PC-9 (cell line): ENCODE data around the gene C2CD3. TPM values are rescaled to one million over a fixed set of nuclear protein-coding genes. Genes with fewer than 3 reads are reported as not detected.

Experiments used
- BruUV-seq: library from RNA; stranded (reverse); fragments of 400-500 nt; replicated peaks from 2 replicates; lab custom pipeline; 2021; lab: Mats Ljungman, UMichigan
- CTCF ChIA-PET: fragments of 300-600 bp; sonication (Branson Sonifier 250); formaldehyde crosslinking; loops from one replicate; lab custom pipeline; 2022; ENCODE audit warnings: antibody characterized with exemption; lab: Charles Lee
- POLR2A ChIA-PET: fragments of 300-600 bp; sonication (Branson Sonifier 250); formaldehyde crosslinking; loops from one replicate; lab custom pipeline; 2022; ENCODE audit warnings: antibody characterized with exemption; ENCODE audit not compliant: unreplicated experiment; lab: Charles Lee
- DNase-seq, 2 experiments: peaks; one replicate each; pipeline versions ENCODE4 v3.0.0 to v3.0.0-alpha.2; 2015 to 2022; ENCODE audit warnings: mixed read lengths in 1 of 2
- H2AFZ ChIP-seq: fragments of 200-600 bp; sonication (generic); 2 replicates; pipeline ENCODE4 v1.8.1; 2017; ENCODE audit warnings: antibody characterized with exemption
- H3F3A ChIP-seq: fragments of 200-600 bp; sonication (generic); 2 replicates; pipeline ENCODE4 v1.8.1; 2017; ENCODE audit warnings: antibody characterized with exemption, mild to moderate bottlenecking, low read depth; ENCODE audit not compliant: insufficient read depth
- H3K27ac ChIP-seq: fragments of 200-600 bp; sonication (generic); 2 replicates; pipeline ENCODE4 v1.6.1; 2016; ENCODE audit warnings: mixed run types
- H3K27me3 ChIP-seq: fragments of 200-600 bp; sonication (generic); 2 replicates; pipeline ENCODE4 v1.6.1; 2016; ENCODE audit warnings: low read depth, mixed run types; ENCODE audit not compliant: insufficient read depth
- H3K36me3 ChIP-seq: fragments of 200-600 bp; sonication (generic); 2 replicates; pipeline ENCODE4 v1.6.1; 2016; ENCODE audit warnings: low read depth, mixed run types
- H3K4me1 ChIP-seq: fragments of 200-600 bp; sonication (generic); replicated peaks from 2 replicates; pipeline ENCODE4 v1.6.1; 2016; ENCODE audit warnings: mixed run types; ENCODE audit not compliant: insufficient read depth
- H3K4me2 ChIP-seq: fragments of 200-600 bp; sonication (generic); 2 replicates; pipeline ENCODE4 v1.6.1; 2017; ENCODE audit warnings: mixed run types
- H3K4me3 ChIP-seq: fragments of 200-600 bp; sonication (generic); 2 replicates; pipeline ENCODE4 v1.6.1; 2016; ENCODE audit warnings: mixed run types
- H3K79me2 ChIP-seq: fragments of 200-600 bp; sonication (generic); 2 replicates; pipeline ENCODE4 v1.6.1; 2017; ENCODE audit warnings: low read depth, mixed run types
- H3K9me2 ChIP-seq: fragments of 200-600 bp; sonication (generic); 2 replicates; pipeline ENCODE4 v1.8.1; 2017; ENCODE audit warnings: mild to moderate bottlenecking; ENCODE audit not compliant: insufficient read depth
- H3K9me3 ChIP-seq: fragments of 200-600 bp; sonication (generic); 2 replicates; pipeline ENCODE4 v1.8.1; 2016; ENCODE audit warnings: low read depth; ENCODE audit not compliant: insufficient read depth
- H4K20me1 ChIP-seq: fragments of 200-600 bp; sonication (generic); 2 replicates; pipeline ENCODE4 v1.8.1; 2017; ENCODE audit not compliant: insufficient read depth
- EZH2 ChIP-seq: fragments of 200-600 bp; sonication (generic); IDR thresholded peaks from 2 replicates; pipeline ENCODE4 v1.8.0; 2017; ENCODE audit warnings: antibody characterized with exemption, low read depth
- intact Hi-C: fragments of 100-400 bp; cut with micrococcal nuclease; formaldehyde crosslinking; loops from one replicate; pipeline ENCODE4 v1.10.0; 2022; ENCODE audit not compliant: unreplicated experiment
- total RNA-seq: library from RNA; stranded (reverse); gene quantifications from 2 replicates; pipeline ENCODE4 v1.2.3, GENCODE V29; 2021
- TF ChIP-seq, protein P1 (sequence below): fragments of 200-600 bp; sonication (generic); conservative IDR thresholded peaks from 2 replicates; pipeline ENCODE4 v1.6.1; 2017; ENCODE audit warnings: mixed run types, antibody characterized with exemption, mild to moderate bottlenecking, moderate library complexity

Gene C2CD3
- total RNA-seq, 1 experiment from 2014 or later, result 50.0 TPM

DNA sequence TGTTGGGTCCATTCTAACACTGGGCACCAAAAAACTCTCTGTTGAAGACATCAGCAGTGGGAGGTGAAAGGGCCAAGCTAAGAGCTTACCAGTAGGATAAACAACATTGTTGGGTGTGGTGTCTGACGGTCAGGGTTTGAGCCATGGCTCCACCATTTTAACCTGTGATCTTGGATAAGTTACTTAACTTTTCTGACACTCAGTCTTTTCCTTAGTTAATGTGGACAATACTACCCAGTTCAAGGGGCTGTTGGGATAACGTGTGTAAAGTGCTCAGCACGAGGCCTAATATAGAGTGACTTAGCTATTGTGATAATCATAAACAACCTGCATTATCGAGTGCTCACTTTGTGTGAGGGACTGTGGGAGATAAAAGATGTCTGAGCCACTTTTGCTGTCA lies 168.0 kb downstream of the C2CD3 start:
- Histone ChIP-seq H3F3A (no peaks in the 10 kb centered on the region), H3K27me3 (no peaks in the 10 kb centered on the region), H3K27ac (no peak overlapping the region), H3K9me2 (no peaks in the 10 kb centered on the region), H3K4me2 (no peak overlapping the region), H3K4me1 (no peaks in the 10 kb centered on the region), H3K9me3 (no peaks in the 10 kb centered on the region), H4K20me1 (no peaks in the 10 kb centered on the region), H2AFZ (no peak overlapping the region), H3K36me3 (no peaks in the 10 kb centered on the region), H3K4me3 (no peak overlapping the region), H3K79me2 (no peaks in the 10 kb centered on the region)
- POLR2A ChIA-PET, result no interaction called here
- no TSS peak for BruUV-seq
- no peak for DNase-seq
- intact Hi-C loops, result no loop called here
- CTCF ChIA-PET, result no interaction called here
- TF ChIP-seq, protein P1, sequence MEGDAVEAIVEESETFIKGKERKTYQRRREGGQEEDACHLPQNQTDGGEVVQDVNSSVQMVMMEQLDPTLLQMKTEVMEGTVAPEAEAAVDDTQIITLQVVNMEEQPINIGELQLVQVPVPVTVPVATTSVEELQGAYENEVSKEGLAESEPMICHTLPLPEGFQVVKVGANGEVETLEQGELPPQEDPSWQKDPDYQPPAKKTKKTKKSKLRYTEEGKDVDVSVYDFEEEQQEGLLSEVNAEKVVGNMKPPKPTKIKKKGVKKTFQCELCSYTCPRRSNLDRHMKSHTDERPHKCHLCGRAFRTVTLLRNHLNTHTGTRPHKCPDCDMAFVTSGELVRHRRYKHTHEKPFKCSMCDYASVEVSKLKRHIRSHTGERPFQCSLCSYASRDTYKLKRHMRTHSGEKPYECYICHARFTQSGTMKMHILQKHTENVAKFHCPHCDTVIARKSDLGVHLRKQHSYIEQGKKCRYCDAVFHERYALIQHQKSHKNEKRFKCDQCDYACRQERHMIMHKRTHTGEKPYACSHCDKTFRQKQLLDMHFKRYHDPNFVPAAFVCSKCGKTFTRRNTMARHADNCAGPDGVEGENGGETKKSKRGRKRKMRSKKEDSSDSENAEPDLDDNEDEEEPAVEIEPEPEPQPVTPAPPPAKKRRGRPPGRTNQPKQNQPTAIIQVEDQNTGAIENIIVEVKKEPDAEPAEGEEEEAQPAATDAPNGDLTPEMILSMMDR, result no peak
- no peak for TF ChIP-seq EZH2

DNA sequence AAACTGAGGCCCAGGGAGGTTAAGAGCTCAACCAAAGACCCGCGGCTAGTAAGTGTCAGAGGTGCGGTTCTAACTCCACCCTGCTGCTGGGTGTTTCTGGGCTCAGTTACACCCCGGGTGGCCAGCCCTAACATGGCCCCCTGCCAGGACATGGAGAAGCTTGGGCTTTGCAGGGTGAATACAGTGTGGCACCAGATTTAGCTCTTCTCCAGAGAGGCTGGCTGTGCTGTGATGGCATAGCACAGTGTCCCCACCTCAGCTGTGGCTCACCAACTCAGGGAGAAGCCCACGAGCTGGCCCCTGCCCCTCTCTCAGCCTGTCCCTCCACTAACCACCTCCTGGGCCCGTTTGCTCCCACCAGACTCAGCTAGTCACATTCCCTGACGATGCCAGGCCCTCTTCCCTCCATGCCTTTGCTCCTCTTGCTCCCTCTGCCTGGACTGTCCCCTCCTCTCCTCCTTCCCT lies 168.9 kb downstream of the C2CD3 start:
- DNase-seq, result no peak
- intact Hi-C loops, result no loop called here
- CTCF ChIA-PET, result no interaction called here
- H3K27ac ChIP-seq, result no peak overlapping the region
- H3K4me3 ChIP-seq, result no peak overlapping the region
- no peaks in the 10 kb centered on the region for H3K36me3 ChIP-seq
- no peaks in the 10 kb centered on the region for H3K9me3 ChIP-seq
- no peak for TF ChIP-seq EZH2
- TF ChIP-seq, protein P1, result no peak
- no peaks in the 10 kb centered on the region for H3K79me2 ChIP-seq
- no peaks in the 10 kb centered on the region for H4K20me1 ChIP-seq
- no peaks in the 10 kb centered on the region for H3K9me2 ChIP-seq
- no peaks in the 10 kb centered on the region for H3K27me3 ChIP-seq
- POLR2A ChIA-PET, result no interaction called here
- no peaks in the 10 kb centered on the region for H3K4me1 ChIP-seq
- no peak overlapping the region for H3K4me2 ChIP-seq
- H3F3A ChIP-seq, result no peaks in the 10 kb centered on the region
- no peak overlapping the region for H2AFZ ChIP-seq
- BruUV-seq, result no TSS peak

DNA sequence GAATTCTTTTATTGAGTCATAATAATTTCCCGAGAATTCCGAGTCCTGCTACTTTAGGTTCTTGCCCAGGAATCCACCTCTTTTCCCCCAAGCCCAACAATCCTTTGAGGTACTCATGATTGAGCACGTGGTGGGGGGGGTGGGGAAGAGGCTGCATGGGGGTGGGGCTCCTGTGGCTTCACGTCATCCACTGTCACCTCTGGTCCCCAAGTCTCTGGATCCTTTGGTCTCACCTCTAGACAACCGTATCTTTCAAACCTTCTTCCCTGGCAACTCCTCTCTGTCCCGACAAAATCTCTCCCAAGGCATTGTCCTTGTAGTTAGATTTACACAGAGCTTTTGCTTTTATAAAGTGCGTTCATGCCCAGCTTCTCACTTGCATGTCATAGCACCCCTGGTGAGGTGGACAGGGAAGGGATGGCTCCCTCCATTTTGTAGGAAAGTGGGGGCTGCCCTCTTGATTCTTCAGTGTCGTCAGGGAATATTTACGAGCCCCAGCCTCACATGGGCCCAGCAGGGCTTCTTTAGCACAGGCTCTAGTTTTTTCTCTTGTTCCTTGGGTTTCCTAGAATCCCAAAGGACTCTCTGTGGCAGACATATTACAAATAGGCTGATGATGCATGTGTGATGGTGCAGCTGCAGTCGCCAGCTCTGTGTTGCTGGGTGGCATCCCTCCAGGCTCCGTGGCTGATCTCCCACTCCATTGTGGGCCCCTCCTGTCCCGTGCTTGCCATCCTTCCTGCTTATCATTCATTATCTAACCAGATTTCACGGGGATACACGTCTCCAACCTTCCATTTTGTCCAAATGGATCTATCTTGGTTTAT lies 170.3 kb downstream of the C2CD3 start:
- Histone ChIP-seq H3K9me3 (no peaks in the 10 kb centered on the region), H3K36me3 (no peaks in the 10 kb centered on the region)

More for the DNA sequence above, 170.3 kb downstream of the C2CD3 start:
- ChIA-PET CTCF (no interaction called here), POLR2A (no interaction called here)
- peak in 1 of 2 experiments; percentile 31 for DNase-seq
- intact Hi-C loops, result no loop called here
- H3K27ac ChIP-seq, result no peak overlapping the region
- no peaks in the 10 kb centered on the region for H3K27me3 ChIP-seq
- BruUV-seq, result no TSS peak
- H4K20me1 ChIP-seq, result no peaks in the 10 kb centered on the region
- H3K4me2 ChIP-seq, result no peak overlapping the region
- H3K4me3 ChIP-seq, result no peak overlapping the region
- no peak overlapping the region for H2AFZ ChIP-seq
- no peaks in the 10 kb centered on the region for H3K9me2 ChIP-seq
- H3K4me1 ChIP-seq, result no peaks in the 10 kb centered on the region
- no peaks in the 10 kb centered on the region for H3F3A ChIP-seq
- TF ChIP-seq EZH2, result no peak
- TF ChIP-seq, protein P1, result no peak
- H3K79me2 ChIP-seq, result no peaks in the 10 kb centered on the region
